HG02623 (cell line): Measurements from ENCODE around the gene ATP2A1.
"Not testable (repeated sequence)": the region's sequence is repeated elsewhere in the genome, so short reads cannot be mapped to it uniquely, and the experiment has no call there.

Experiments used
- ATAC-seq: cut with Tn5 transposase; IDR thresholded peaks from one replicate; pipeline ENCODE4 v1.9.1; 2021; ENCODE audit warnings: moderate library complexity; ENCODE audit not compliant: unreplicated experiment

Gene ATP2A1

GRCh38 chr16:28858421-28858820, 19.9 kb upstream of the ATP2A1 start:
- no peak for ATAC-seq

GRCh38 chr16:28859326-28859725, 19.0 kb upstream of the ATP2A1 start:
- ATAC-seq: no peak

DNA sequence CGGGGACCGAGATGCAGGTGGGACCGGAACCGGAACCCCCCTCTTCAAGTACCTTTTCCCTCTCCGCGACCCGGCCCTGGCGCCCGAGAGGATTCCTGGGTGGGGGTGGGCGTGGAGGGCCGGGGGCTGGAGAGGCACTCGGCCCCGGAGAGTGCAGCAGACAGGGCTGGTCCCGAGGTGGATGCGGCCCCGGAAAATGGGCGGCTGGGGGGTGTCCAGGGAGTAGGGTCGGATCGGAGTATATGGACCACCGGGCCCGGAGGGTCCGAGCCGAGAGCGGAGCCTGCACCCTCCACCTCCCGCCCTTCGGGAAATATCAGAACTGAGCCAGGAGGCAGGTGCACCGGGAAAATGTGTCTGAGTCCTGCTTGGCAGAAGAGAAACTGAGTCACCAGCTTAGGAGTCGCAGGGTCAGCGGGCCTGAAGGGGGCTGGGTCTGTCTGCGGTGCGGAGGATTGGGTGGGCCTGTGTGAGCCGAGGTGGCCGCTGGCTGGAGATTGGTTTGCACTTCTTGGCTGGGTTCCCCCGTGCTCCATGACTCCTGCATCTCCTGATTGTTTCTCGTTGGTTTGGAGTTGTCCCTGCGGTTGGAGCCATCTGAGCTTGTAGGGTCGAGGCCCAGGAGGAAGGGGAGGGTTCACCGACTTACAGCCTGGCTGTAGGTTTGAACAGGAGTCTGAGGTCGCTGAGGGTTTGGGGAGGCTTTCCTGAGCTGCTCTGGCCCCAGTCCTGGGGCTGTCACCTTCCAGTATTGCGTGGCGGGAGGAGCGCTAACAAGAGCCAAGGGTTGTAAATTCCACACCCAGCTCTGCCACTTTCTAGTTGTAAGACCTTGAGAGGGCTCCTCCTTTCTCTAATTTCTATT, 14.1 kb upstream of the ATP2A1 start:
- ATAC-seq: no peak

DNA sequence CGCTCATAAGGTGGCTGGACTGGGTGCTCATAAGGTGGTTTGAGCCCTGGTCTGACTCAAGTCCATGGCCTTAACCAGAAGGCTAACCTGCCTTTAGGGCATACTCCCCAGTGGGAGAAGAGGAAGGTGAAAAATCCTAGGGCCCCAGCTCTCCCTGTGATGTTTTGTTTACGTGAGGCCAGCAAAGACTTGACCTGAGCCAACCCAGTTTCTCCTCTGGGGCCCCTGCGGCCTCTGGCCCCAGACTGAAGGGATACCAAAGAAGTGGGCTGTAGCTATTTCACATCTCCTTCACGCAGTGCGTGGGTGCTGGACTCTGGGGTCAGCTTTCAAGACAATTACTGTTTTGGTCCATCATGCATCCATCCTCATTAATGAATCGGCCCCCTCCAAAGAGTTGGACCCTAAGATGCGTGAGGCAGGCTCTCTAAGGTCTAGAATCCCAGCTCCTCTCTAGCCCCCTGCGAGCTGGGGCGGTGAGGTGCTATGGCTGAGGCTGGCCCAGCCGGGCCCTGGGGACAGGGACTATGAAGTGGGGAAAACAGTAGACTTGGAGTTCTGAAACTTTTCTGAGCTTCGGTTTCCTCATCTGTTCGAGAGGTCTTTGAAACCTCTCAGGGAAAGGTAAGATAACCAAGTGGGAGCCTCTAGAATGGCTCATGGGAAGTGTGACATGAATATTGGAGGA, 13.1 kb upstream of the ATP2A1 start:
- no peak for ATAC-seq

DNA sequence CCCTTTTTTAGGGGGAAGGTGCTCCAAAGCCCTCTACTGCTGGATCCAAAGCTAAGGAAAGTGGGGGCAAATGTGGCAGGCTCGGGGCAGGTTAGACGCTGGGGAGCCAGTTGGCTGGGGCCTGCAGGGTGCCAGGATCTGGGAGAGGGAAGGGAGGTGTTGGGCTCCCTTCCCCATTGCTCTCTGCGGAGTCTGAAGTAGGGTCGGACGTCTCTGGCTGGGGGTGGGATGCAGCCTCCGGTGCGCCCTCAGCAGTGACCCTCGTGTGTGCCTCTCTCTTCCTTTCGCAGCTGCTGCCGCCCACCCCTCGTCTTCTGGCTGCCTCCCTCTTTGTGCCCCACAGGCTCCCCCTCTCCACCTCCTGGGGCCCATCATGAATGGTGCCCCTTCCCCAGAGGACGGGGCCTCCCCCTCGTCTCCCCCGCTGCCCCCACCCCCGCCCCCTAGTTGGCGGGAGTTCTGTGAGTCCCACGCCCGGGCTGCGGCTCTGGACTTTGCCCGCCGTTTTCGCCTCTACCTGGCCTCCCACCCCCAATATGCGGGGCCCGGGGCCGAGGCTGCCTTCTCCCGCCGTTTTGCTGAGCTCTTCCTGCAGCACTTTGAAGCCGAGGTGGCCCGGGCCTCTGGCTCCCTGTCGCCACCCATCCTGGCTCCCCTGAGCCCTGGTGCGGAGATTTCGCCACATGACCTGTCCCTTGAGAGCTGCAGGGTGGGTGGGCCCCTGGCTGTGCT, 12.4 kb upstream of the ATP2A1 start:
- ATAC-seq: no peak

DNA sequence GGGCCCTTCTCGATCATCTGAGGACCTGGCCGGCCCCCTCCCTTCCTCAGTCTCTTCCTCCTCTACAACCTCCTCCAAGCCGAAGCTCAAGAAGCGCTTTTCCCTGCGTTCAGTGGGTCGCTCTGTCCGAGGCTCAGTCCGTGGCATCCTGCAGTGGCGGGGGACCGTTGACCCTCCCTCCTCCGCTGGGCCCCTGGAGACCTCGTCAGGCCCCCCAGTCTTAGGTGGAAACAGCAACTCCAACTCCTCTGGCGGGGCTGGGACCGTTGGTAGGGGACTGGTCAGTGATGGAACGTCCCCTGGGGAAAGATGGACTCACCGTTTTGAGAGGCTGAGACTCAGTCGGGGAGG, 11.9 kb upstream of the ATP2A1 start:
- ATAC-seq: no peak

DNA sequence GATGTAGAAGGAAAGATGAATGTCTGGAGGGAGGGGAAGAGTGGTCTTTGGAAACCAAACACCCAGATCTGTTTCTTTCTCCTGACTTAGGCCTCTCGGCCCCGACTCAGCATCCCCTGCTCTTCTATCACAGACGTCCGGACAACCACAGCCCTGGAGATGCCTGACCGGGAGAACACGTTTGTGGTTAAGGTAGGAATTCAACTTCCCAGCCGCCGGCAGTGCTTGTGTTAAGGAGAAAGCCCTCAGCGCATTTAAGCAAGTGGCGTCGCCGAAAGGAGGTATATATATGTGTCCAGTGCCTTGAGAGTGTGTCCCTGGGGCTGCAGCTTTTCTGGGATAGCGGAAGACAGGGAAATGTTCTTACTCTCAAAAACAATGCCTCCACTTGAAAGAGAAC, 11.0 kb upstream of the ATP2A1 start:
- no peak for ATAC-seq

- ATAC-seq: not testable (repeated sequence)
Measured at GRCh38 chr16:28867646-28868045, 10.6 kb upstream of the ATP2A1 start.

DNA sequence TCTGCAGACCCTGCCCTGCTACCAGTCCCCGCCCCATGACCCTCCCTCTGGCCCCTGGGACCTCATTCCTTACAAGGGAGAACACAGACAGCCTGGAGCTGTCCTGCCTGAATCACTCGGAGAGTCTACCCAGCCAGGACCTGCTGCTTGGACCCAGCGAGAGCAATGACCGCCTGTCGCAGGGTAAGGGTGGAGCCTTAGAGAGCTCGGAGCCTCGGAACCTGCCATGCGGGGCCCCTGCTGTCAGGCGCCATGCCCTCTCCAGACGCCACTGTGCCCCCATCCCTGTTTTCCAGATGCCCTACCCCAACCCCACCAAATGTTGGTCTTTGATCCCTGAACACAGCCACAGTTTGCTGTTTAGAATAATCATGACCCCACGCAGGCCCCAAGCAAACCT, 9.1 kb upstream of the ATP2A1 start:
- no peak for ATAC-seq

DNA sequence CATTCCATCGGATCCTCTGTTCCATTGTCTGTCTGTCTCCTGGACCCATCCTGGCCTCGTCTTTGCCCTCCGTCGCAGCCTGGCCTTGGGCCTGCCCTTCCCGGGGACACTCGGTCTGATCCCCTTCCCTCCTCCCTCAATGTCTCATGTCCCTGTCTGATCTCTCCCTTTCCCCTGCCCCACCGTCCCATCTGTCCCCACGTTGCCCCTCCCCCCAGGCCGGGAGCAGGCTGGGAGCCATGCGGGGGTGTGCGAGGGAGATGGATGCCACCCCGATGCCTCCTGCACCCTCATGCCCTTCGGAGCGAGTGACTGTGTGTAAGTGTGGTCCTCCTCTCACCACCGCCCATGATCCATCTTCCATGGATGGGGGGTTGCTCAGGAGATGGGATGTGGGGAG, 5.3 kb upstream of the ATP2A1 start:
- no peak for ATAC-seq

GRCh38 chr16:28873543-28874201, 4.6 kb upstream of the ATP2A1 start:
- ATAC-seq: no peak

- no peak for ATAC-seq
Measured at GRCh38 chr16:28874406-28874805, 3.9 kb upstream of the ATP2A1 start.

- no peak for ATAC-seq
Measured at GRCh38 chr16:28875134-28876018, 2.9 kb upstream of the ATP2A1 start.

DNA sequence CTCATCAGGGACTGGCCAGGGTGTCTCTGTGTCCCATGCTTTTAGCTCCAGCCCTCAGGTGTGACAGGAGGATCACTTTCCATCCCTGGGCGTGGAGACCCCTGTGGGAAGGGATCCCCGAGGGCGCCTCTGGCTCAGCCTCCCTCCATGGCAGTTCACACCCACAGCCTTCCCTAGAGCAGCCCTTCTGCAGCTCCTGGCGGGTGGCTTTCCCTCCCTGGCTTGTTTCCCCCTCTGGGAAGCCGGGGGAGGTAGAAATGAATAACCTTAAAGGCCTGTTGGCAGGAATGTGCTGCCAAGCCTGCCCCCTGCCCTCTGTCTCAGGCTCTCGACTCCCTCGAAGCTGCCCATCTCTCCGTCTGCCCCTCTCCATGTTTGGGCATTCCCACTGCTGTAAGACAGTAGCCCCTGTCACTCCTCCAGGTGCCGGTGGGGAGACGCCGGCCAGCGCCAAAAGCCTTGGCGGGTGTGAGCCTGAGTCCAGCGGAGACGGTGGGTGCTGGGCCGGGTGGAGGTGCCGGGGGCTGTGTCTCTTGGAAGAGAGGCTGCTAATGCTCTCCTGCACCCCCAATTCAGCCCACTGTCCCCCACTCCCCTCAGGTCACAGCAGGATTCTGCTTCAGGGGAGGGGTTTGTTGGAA, 2.1 kb upstream of the ATP2A1 start:
- no peak for ATAC-seq

- no peak for ATAC-seq
Measured at GRCh38 chr16:28876973-28877654, 1.2 kb upstream of the ATP2A1 start.

DNA sequence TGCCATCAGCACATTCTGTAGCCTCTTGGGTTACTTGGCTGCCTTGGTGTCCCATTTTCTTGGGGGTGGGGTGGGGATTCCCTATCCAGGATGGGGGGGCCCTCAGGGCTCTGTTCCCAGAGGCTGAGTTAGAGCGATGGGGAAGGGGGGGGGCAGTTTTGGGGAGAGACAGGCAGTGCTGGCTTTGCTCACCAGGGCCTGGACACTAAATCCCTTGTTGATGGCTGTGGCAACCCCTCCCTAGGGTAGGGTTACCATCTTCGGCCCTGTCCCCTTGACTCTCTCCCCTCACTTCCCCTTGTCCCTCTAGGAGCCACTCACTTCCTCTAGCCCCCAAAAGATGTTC, 660 bp upstream of the ATP2A1 start:
- no peak for ATAC-seq

DNA sequence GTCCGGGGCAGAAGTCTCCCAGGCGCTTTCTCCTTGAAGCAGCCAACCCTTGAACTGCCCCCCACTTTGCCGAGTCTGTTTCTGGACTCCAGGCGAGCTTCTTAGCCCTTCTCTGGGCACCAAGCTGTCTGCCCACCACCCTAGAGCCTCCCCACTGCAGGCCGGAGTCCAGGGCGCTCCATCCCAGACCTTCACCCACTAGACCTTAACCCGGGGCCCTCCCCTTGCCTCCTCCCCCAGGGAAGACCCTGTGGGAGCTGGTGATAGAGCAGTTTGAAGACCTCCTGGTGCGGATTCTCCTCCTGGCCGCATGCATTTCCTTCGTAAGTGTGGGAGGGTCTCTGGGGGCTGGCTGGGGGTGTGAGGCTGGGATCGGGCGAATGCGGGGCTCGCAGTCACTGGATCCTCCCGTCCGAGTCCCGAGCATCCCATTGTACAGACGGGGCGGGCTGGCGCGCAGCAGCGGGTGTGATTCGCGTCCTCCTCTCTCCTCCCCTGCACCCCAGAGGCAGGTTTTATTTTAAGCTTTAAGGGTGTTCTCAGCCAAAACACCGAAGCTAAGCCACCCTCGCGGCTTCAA, 1.1 kb downstream of the ATP2A1 start:
- ATAC-seq: peak; percentile 27

GRCh38 chr16:28879841-28880588, 1.7 kb downstream of the ATP2A1 start:
- peak; percentile 85 for ATAC-seq
